SKM-1 (cell line): ENCODE data around the gene MAGI2.

Experiments
- DNase-seq: peaks from one replicate; lab custom pipeline; 2025; ENCODE audit not compliant: unreplicated experiment; lab: John Stamatoyannopoulos, UW

MAGI2 gene

GRCh38 chr7:78448911-78449310, 1004.6 kb downstream of the MAGI2 start:
- no peak for DNase-seq

DNA sequence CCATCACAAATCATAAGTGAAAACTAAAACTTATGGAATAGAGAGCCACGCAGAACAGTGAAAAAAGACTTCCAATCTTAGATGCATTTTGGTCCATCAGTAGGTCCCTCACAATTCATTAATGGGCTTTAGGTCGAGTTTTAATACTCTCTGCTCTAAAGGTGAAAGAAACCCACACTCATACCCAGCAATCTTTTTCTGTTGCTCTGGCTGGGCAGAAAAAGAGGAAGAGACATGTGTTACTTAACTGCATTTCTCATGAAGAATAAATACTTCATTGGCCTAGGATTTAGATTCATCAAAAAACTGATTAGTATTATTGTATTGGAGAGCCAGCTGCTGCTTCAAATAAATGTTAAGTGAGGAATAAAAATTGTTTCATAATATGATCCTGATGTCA, 1009.2 kb downstream of the MAGI2 start:
- DNase-seq, result no peak

GRCh38 chr7:78443811-78444210, 1009.7 kb downstream of the MAGI2 start:
- DNase-seq, result no peak

DNA sequence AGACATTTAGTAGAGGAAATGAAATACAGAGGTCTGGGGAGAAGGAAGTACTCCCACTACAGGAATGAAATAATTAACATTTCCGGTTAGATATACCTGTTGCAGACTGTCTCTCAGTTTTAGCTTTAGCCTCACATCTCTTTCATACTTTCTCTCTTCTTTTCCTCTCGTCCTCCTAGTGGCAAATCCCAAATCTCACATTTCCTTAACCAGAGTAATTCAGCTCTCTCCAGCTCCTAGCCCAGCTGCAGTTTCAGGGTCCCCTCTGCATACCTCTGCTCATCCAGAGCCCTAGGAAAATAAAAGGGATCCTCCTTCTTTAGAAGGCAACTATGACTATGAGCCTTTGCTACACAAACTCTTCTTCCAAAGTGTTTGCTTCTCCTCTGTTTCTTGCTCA, 1011.7 kb downstream of the MAGI2 start:
- DNase-seq, result no peak

- no peak for DNase-seq
These were observed 1015.0 kb downstream of the MAGI2 start for GRCh38 chr7:78438433-78438832.

DNA sequence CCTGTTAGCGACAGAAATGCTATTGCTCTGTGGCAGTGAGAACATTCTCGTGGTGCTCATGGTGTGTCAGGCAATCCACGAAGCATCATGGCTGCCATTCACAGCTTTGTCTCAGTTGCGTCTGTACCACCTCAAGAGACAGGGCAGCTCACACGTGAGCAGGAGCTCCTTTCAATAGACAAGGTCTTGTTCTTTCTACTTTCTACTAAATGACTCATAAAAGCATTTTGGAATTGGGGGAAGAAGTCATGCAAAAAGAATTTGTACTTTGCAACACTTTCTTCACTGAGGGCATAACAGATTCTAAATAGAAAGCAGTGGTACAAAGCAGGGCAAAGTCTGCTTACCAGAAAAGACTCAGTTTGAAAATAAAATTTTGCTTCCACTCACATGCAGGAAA, 1016.3 kb downstream of the MAGI2 start:
- DNase-seq, result no peak

DNA sequence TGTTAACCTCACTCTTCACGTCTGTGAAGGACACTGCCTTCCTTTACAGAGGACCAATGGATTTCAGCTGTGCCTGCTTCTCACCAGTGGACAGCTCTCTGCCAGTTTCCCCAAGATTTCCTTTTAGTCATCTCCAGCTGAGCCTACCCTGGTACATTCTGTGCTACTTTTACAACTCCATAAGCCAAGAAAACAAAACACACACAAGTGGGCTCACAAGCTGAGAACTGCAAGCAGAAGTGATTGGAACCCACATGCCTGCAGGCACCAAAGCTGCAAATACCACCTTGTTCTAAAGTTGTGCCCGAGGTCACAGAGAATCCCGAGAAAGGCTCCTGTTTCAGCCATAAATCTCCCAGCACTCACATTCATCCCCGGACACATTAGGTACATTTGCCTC, 1018.1 kb downstream of the MAGI2 start:
- DNase-seq, result no peak

GRCh38 chr7:78434281-78434680, 1019.2 kb downstream of the MAGI2 start:
- no peak for DNase-seq

GRCh38 chr7:78433421-78433820, 1020.0 kb downstream of the MAGI2 start:
- DNase-seq, result no peak

DNA sequence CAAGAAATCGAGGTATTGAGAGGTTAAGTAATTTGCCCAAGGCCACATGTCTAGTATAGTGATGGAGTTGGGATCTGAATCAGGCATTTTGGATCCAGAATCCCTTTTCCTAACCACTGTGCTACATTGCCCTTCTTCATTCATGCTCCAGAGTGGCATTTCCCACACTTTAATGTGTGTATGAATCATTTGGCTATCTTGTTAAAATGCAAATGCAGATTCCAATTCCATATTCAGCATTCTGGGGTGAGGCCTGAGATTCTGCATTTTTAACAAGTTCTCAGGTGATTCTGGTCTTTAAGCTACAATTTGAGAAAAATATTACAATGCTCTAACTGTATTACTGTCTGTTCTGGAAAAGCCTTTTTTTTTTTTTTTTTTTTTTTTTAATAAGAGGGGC, 1023.6 kb downstream of the MAGI2 start:
- no peak for DNase-seq

- DNase-seq, result no peak
These were observed 1026.3 kb downstream of the MAGI2 start for GRCh38 chr7:78427209-78427608.

GRCh38 chr7:78420001-78420400, 1033.5 kb downstream of the MAGI2 start:
- no peak for DNase-seq

- no peak for DNase-seq
These were observed 1036.2 kb downstream of the MAGI2 start for GRCh38 chr7:78417180-78417853.

- no peak for DNase-seq
These were observed 1039.9 kb downstream of the MAGI2 start for GRCh38 chr7:78413568-78413967.

- DNase-seq, result no peak
These were observed 1041.1 kb downstream of the MAGI2 start for GRCh38 chr7:78412216-78412858.

GRCh38 chr7:78407031-78407430, 1046.4 kb downstream of the MAGI2 start:
- DNase-seq, result no peak

DNA sequence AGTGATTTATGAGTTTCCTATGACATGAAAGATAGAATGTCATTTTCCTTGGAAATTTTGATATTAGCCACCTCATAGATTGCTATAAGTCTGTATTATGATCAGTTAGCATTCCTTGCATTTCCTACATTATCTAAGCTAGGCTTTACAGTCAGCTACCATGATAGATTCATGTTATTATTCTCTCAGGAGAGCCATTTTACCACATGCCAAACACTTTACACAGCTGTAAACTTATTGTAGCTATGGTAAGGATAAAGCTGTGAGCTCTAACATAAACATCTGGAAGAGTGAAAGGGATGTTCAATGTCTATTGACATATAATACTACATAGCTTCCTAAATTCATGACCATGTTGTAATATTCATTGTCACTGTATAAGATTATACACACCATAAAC, 1046.9 kb downstream of the MAGI2 start:
- DNase-seq, result no peak

GRCh38 chr7:78402096-78402495, 1051.4 kb downstream of the MAGI2 start:
- DNase-seq, result no peak

- DNase-seq, result no peak
These were observed 1053.4 kb downstream of the MAGI2 start for GRCh38 chr7:78400038-78400437.

- DNase-seq, result no peak
These were observed 1054.3 kb downstream of the MAGI2 start for GRCh38 chr7:78399033-78399769.

- DNase-seq, result no peak
These were observed 1054.9 kb downstream of the MAGI2 start for GRCh38 chr7:78398576-78398975.

- no peak for DNase-seq
These were observed 1055.4 kb downstream of the MAGI2 start for GRCh38 chr7:78398081-78398480.
